ENCODE measurements around the gene NINL. TPM values are rescaled to one million over a fixed set of nuclear protein-coding genes. Genes with fewer than 3 reads are reported as not detected.

NINL gene
- total and polyA plus RNA-seq, 4 donors: 6.0 to 28.3 (median 12.9) TPM

GRCh38 chr20:25408170-25408547 is 177.2 kb downstream of the NINL start:
- intact Hi-C loops (cut with DNase I): no loop called here
- WGBS, 2 donors: 2 to 3% methylated on average over 4 of the region's 4 CpGs
- no peak overlapping the region for H3K27ac ChIP-seq (ENCODE audit: low read depth in 1 of 2, low read length in 2 of 2)

DNA sequence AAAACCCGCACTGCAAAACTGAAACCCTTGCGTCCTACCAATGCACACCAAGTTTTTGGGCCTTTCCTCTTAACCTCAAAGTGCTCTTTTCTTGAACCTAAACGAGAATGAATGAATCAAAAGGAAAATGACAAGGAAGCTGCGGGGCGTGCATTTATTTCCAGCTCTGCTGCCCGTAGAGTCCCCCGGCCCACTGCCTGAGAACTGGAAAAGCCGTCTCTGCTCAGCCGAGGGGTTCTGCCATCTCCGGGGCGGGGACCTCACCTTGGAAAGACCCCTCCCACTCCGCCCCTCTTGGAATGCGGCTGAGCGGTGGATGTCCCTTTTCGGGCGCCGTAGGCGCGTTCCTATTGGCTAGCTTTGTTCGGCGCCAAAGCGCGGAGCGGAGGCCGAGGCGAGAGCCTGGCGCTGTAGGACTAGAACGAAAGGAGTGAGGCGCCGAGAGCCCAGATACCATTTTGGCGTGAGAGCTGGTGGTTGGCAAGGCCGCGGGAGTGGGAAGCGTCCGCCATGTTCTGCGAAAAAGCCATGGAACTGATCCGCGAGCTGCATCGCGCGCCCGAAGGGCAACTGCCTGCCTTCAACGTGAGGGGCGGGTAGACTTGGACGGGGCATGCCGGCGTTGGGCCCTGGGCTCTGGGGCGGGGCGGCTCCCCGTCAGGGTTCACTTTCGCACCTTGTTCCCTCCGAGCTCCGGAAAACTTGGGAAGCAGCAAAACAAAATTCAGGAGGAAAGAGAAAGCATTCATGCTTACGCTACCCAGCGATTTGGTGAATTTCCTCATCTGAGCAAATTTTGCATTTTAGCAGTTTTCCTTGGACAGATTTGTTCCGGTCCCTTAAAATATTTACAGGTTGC is 177.8 kb downstream of the NINL start, which contains the start of gene GINS1:
TSS of gene GINS1 (plus strand) at position 363 of the 859 bp plus-strand sequence. CDS start at position 511, 148 bp downstream.
- intact Hi-C loops (cut with DNase I): no loop called here
- no peaks in the 10 kb centered on the region for H3K36me3 ChIP-seq (ENCODE audit: control insufficient read depth in 1 of 2, insufficient read depth in 2 of 2, low read length in 1 of 2)
- ATAC-seq (ENCODE audit: low FRiP score) (peak; percentile 93), DNase-seq (peak; percentile 84 to 94)
- H3K27ac ChIP-seq (ENCODE audit: low read depth in 1 of 2, low read length in 2 of 2): peak within 1 kb of the TSS in 1 of 2 donors; percentile 48
- peaks cover 7% of the 10 kb centered on the region for H3K9me3 ChIP-seq (ENCODE audit: control insufficient read depth, low read length)
- peak within 1 kb of the TSS; percentile 55 to 81 for H3K4me3 ChIP-seq (ENCODE audit: low read length in 2 of 2)
- no peaks in the 10 kb centered on the region for H3K4me1 ChIP-seq (ENCODE audit: control insufficient read depth in 1 of 2, insufficient read depth in 2 of 2, low read length in 2 of 2)
- H3K27me3 ChIP-seq (ENCODE audit: control insufficient read depth in 1 of 2, insufficient read depth in 2 of 2, low read length in 1 of 2): no peaks in the 10 kb centered on the region
- WGBS, 2 donors: 1% methylated on average over 56 of the region's 56 CpGs

More at GRCh38 chr20:25408170-25408547, 177.2 kb downstream of the NINL start:
- H3K36me3 ChIP-seq (ENCODE audit: control insufficient read depth in 1 of 2, insufficient read depth in 2 of 2, low read length in 1 of 2): no peaks in the 10 kb centered on the region
- peak overlapping the region; percentile 55 to 81 for H3K4me3 ChIP-seq (ENCODE audit: low read length in 2 of 2)
- DNase-seq (no peak), ATAC-seq (ENCODE audit: low FRiP score) (no peak)
- H3K9me3 ChIP-seq (ENCODE audit: control insufficient read depth, low read length): peaks cover 1% of the 10 kb centered on the region
- no peaks in the 10 kb centered on the region for H3K27me3 ChIP-seq (ENCODE audit: control insufficient read depth in 1 of 2, insufficient read depth in 2 of 2, low read length in 1 of 2)
- H3K4me1 ChIP-seq (ENCODE audit: control insufficient read depth in 1 of 2, insufficient read depth in 2 of 2, low read length in 2 of 2): no peaks in the 10 kb centered on the region

Other genes starting within 250 kb of the NINL start
- 10 to 100 TPM; 31.6 to 32.3 TPM for gene ABHD12, start 194.7 kb downstream of the NINL start, total RNA-seq
- gene ABHD12, start 194.7 kb downstream of the NINL start, polyA plus RNA-seq: 10 to 100 TPM; 26.2 to 26.7 TPM
- gene GINS1, start 177.9 kb downstream of the NINL start, total RNA-seq: 1 to 10 TPM; 1.2 to 1.5 TPM
- 1 to 10 TPM in 1 of 2 donors, under 1 TPM in 1; 0.28 to 1.3 TPM for gene GINS1, start 177.9 kb downstream of the NINL start, polyA plus RNA-seq
- gene NANP, start 38.5 kb upstream of the NINL start, total RNA-seq: 1 to 10 TPM; 5.0 to 5.6 TPM
- gene NANP, start 38.5 kb upstream of the NINL start, polyA plus RNA-seq: 1 to 10 TPM; 1.6 to 1.9 TPM
- gene ZNF337, start 111.3 kb upstream of the NINL start, total RNA-seq: 10 to 100 TPM; 15.0 to 22.8 TPM
- 10 to 100 TPM in 1 of 2 donors, 1 to 10 TPM in 1; 2.4 to 20.4 TPM for gene ZNF337, start 111.3 kb upstream of the NINL start, polyA plus RNA-seq